SK-N-SH (cell line): ENCODE results near the gene DPAGT1. TPM values are rescaled to one million over a fixed set of nuclear protein-coding genes. Genes with fewer than 3 reads are reported as not detected.

Experiments used
- CTCF ChIA-PET: fragments of 300-600, 350-600 bp; formaldehyde crosslinking; extraction: SDS; loops from one replicate; lab custom pipeline; 2021; lab: Yijun Ruan, JAX
- POLR2A ChIA-PET: fragments of 350-600 bp; sonication (Branson Sonifier 250); formaldehyde crosslinking; extraction: SDS; loops from one replicate; lab custom pipeline; 2020; ENCODE audit warnings: antibody characterized with exemption, inconsistent platforms; lab: Yijun Ruan, JAX
- DNase-seq: peaks from one replicate; pipeline ENCODE4 v3.0.0; 2012
- H2AFZ ChIP-seq: fragments of 200-600 bp; sonication (generic); 2 replicates; pipeline ENCODE4 v1.8.1; 2016; ENCODE audit warnings: antibody characterized with exemption, mild to moderate bottlenecking, low read depth
- H3F3A ChIP-seq: fragments of 200-600 bp; sonication (generic); replicated peaks from 2 replicates; pipeline ENCODE3; 2016; ENCODE audit warnings: antibody characterized with exemption, mild to moderate bottlenecking; ENCODE audit not compliant: insufficient read depth
- H3K27ac ChIP-seq, 2 experiments: fragments of 200-500 bp in 1 of 2; fragments of 200-600 bp in 1 of 2; sonication (Bioruptor generic) in 1 of 2; sonication (generic), shearing (Covaris generic) in 1 of 2; 2 replicates each; pipeline versions ENCODE4 v1.5.1 to v1.6.1; 2014 to 2016; ENCODE audit warnings: low read depth in 2 of 2, inconsistent platforms in 1 of 2, low read length in 1 of 2, mild to moderate bottlenecking in 1 of 2, mixed read lengths in 1 of 2
- H3K27me3 ChIP-seq: fragments of 200-600 bp; sonication (generic), shearing (Covaris generic); 2 replicates; pipeline ENCODE4 v1.6.1; 2016; ENCODE audit warnings: mixed run types; ENCODE audit not compliant: insufficient read depth
- H3K36me3 ChIP-seq, 2 experiments: fragments of 200-500 bp in 1 of 2; fragments of 200-600 bp in 1 of 2; sonication (Bioruptor generic) in 1 of 2; sonication (generic) in 1 of 2; replicated peaks in 1 of 2; 2 replicates each; pipeline versions ENCODE3 to v1.5.1; 2014 to 2016; ENCODE audit warnings: low read length in 1 of 2, mild to moderate bottlenecking in 1 of 2; ENCODE audit not compliant: insufficient read depth in 2 of 2, control insufficient read depth in 1 of 2
- H3K4me1 ChIP-seq, 2 experiments: fragments of 200-500 bp in 1 of 2; fragments of 200-600 bp in 1 of 2; sonication (Bioruptor generic) in 1 of 2; sonication (generic), shearing (Covaris generic) in 1 of 2; 2 replicates each; pipeline versions ENCODE4 v1.5.1 to v1.6.1; 2014 to 2016; ENCODE audit warnings: low read depth in 1 of 2, low read length in 1 of 2, mixed run types in 1 of 2; ENCODE audit not compliant: insufficient read depth in 2 of 2, control insufficient read depth in 1 of 2
- H3K4me2 ChIP-seq: fragments of 200-600 bp; sonication (generic), shearing (Covaris generic); 2 replicates; pipeline ENCODE4 v1.6.1; 2017; ENCODE audit warnings: mixed run types
- H3K4me3 ChIP-seq, 2 experiments: fragments of 200-500 bp in 1 of 2; fragments of 200-600 bp in 1 of 2; sonication (Bioruptor generic) in 1 of 2; sonication (generic), shearing (Covaris generic) in 1 of 2; 2 replicates each; pipeline versions ENCODE4 v1.5.1 to v1.8.1; 2014 to 2016; ENCODE audit warnings: low read depth in 2 of 2, inconsistent platforms in 1 of 2, low read length in 1 of 2, mild to moderate bottlenecking in 1 of 2, mixed read lengths in 1 of 2, moderate library complexity in 1 of 2
- H3K79me2 ChIP-seq: fragments of 200-600 bp; sonication (generic); 2 replicates; pipeline ENCODE4 v1.8.1; 2017; ENCODE audit warnings: mild to moderate bottlenecking; ENCODE audit not compliant: insufficient read depth
- H3K9ac ChIP-seq: fragments of 200-600 bp; sonication (generic); 2 replicates; pipeline ENCODE4 v1.6.1; 2017; ENCODE audit warnings: mixed run types
- H3K9me2 ChIP-seq: fragments of 200-600 bp; sonication (generic); 2 replicates; pipeline ENCODE4 v1.6.1; 2017; ENCODE audit warnings: mixed run types
- H3K9me3 ChIP-seq: fragments of 200-600 bp; sonication (generic); 2 replicates; pipeline ENCODE4 v1.6.1; 2017; ENCODE audit warnings: mixed run types, mild to moderate bottlenecking, moderate library complexity
- H4K20me1 ChIP-seq: fragments of 200-600 bp; sonication (generic); 2 replicates; pipeline ENCODE4 v1.6.1; 2017; ENCODE audit warnings: mild to moderate bottlenecking, mixed run types; ENCODE audit not compliant: insufficient read depth
- ELF1 ChIP-seq: IDR thresholded peaks from 2 replicates; pipeline ENCODE4 v1.4.0; 2012
- EZH2phosphoT487 ChIP-seq: fragments of 200-600 bp; sonication (generic); IDR thresholded peaks from 2 replicates; pipeline ENCODE4 v1.6.1; 2017; ENCODE audit warnings: low read depth, mixed run types, mild to moderate bottlenecking, antibody characterized with exemption, moderate library complexity, borderline replicate concordance
- FOXM1 ChIP-seq: IDR thresholded peaks from 2 replicates; pipeline ENCODE4 v1.4.0; 2012; ENCODE audit warnings: low read depth, mild to moderate bottlenecking
- GATA2 ChIP-seq: sonication (generic); formaldehyde crosslinking; IDR thresholded peaks from 2 replicates; pipeline ENCODE4 v1.5.0; 2020; ENCODE audit warnings: mild to moderate bottlenecking, missing genetic modification reagents
- MXI1 ChIP-seq: IDR thresholded peaks from 2 replicates; pipeline ENCODE4 v1.6.1; 2012; ENCODE audit warnings: mild to moderate bottlenecking, low read depth, low read length, improper control_type of control experiment
- POLR2AphosphoS5 ChIP-seq: IDR thresholded peaks from 2 replicates; pipeline ENCODE4 v1.6.1; 2012; ENCODE audit warnings: low read depth, low read length
- SIN3A ChIP-seq: IDR thresholded peaks from 2 replicates; pipeline ENCODE4 v1.6.1; 2012; ENCODE audit warnings: low read depth, mild to moderate bottlenecking, low read length, moderate library complexity, borderline replicate concordance
- SMC3 ChIP-seq: IDR thresholded peaks from 2 replicates; pipeline ENCODE4 v1.6.1; 2012; ENCODE audit warnings: low read depth, low read length, improper control_type of control experiment
- USF1 ChIP-seq: IDR thresholded peaks from 2 replicates; pipeline ENCODE4 v1.4.0; 2012; ENCODE audit warnings: low read depth, borderline replicate concordance
- USF2 ChIP-seq: fragments of 150-350 bp; IDR thresholded peaks from 2 replicates; pipeline ENCODE4 v1.6.1; 2017; ENCODE audit warnings: antibody characterized with exemption, low read length, low read depth, borderline replicate concordance
- YY1 ChIP-seq: IDR thresholded peaks from 2 replicates; pipeline ENCODE4 v1.4.0; 2012; ENCODE audit warnings: low read depth, mild to moderate bottlenecking
- WGBS: methylation state at CpG from one replicate; pipeline ENCODE4 v1.1.6; 2017; ENCODE audit warnings: low lambda C conversion rate; 5-methylcytosine and 5-hydroxymethylcytosine counted together
- polyA plus RNA-seq, 3 experiments: library from polyadenylated mRNA; depleted of rRNA; stranded (reverse); fragments of >200 nt; gene quantifications; 2 replicates each; pipeline ENCODE4 v1.2.3, GENCODE V29; 2012

The DPAGT1 gene
- polyA plus RNA-seq, 1 of the 3 experiments (the other 2 are of a cell fraction): 99.5 TPM

GRCh38 chr11:119100246-119100970 lies 1.2 kb downstream of the DPAGT1 start (continued):
- TF ChIP-seq YY1: no peak
- no peak for TF ChIP-seq POLR2AphosphoS5
- TF ChIP-seq USF1: no peak
- no peak for TF ChIP-seq FOXM1
- TF ChIP-seq SMC3: peak; percentile 30; the same call in 1 of the 2 replicates
- no peak for TF ChIP-seq EZH2phosphoT487
- TF ChIP-seq MXI1: peak; percentile 60; the same call in 1 of the 2 replicates

GRCh38 chr11:119099711-119100110 lies 1.9 kb downstream of the DPAGT1 start:
- DNase-seq: no peak
- H3K9ac ChIP-seq: no peak overlapping the region
- 93% methylated on average over 6 of the region's 6 CpGs for WGBS
- CTCF ChIA-PET: interaction anchor here (0.6 to 1.8 kb wide), 9 partner anchors 14 to 216 kb away, joined by 3 to 8 read pairs (median 3); partner anchors contain the start of genes HYOU1 and VPS11
- peak overlapping the region in 1 of 2 experiments; percentile 80; a peak in 1 of 4 replicates for H3K4me3 ChIP-seq
- peaks cover 13 to 18% of the 10 kb centered on the region in 2 experiments; a peak in 3 of 4 replicates for H3K4me1 ChIP-seq
- no peaks in the 10 kb centered on the region for H3K9me3 ChIP-seq
- H3K27ac ChIP-seq: no peak overlapping the region
- H2AFZ ChIP-seq: no peak overlapping the region
- peak overlapping the region; percentile 98; the same call in 1 of the 2 replicates for H3K4me2 ChIP-seq
- H3K9me2 ChIP-seq: no peaks in the 10 kb centered on the region
- POLR2A ChIA-PET: interaction anchor here (1.1 kb wide), 1 partner anchor 9 kb away, joined by 3 read pairs; no protein-coding TSS in a partner anchor
- H4K20me1 ChIP-seq: no peaks in the 10 kb centered on the region
- TF ChIP-seq SIN3A (no peak), GATA2 (no peak), ELF1 (no peak), USF2 (no peak)
- peaks cover 16 to 26% of the 10 kb centered on the region in 2 experiments for H3K36me3 ChIP-seq
- peaks cover 44% of the 10 kb centered on the region for H3F3A ChIP-seq
- peaks cover 42% of the 10 kb centered on the region for H3K79me2 ChIP-seq
- H3K27me3 ChIP-seq: no peaks in the 10 kb centered on the region
